Dendritic cell treated with granulocyte-macrophage colony-stimulating factor and Interleukin-4, amounts not matched to agents 40 ng/mL and 50 ng/mL, for 4 days (primary cell): ENCODE results near the gene CCNG2.

ENCODE experiments used
- H3K27ac Mint-ChIP-seq: one replicate; pipeline ENCODE4 v1.8.0; 2022; ENCODE audit warnings: mild to moderate bottlenecking, mixed read lengths
- H3K27me3 Mint-ChIP-seq: one replicate; pipeline ENCODE4 v1.8.0; 2022; ENCODE audit warnings: mild to moderate bottlenecking, mixed read lengths
- H3K36me3 Mint-ChIP-seq: one replicate; pipeline ENCODE4 v1.8.0; 2022; ENCODE audit warnings: low read depth, mixed read lengths
- H3K4me1 Mint-ChIP-seq: one replicate; pipeline ENCODE4 v1.8.0; 2022; ENCODE audit warnings: low read depth, mixed read lengths
- H3K4me3 Mint-ChIP-seq: one replicate; pipeline ENCODE4 v1.8.0; 2022; ENCODE audit warnings: mild to moderate bottlenecking, moderate library complexity, mixed read lengths
- H3K9me3 Mint-ChIP-seq: one replicate; pipeline ENCODE4 v1.8.0; 2022; ENCODE audit warnings: mixed read lengths
- intact Hi-C: fragments of 100-400 bp; cut with micrococcal nuclease; formaldehyde crosslinking; loops from one replicate; pipeline ENCODE4 v1.15.0; 2022

CCNG2 gene

GRCh38 chr4:77156912-77157858, at the start of gene CCNG2:
Gene CCNG2 (plus strand): TSS chr4:77157207. CDS start chr4:77158533, 1,326 bp downstream.
- Mint-ChIP-seq H3K9me3 (no peaks in the 10 kb centered on the region), H3K27me3 (no peaks in the 10 kb centered on the region), H3K4me3 (peak within 1 kb of the TSS; percentile 97)

GRCh38 chr4:77110730-77111129, 46.3 kb upstream of the CCNG2 start:
- Mint-ChIP-seq H3K27me3 (peaks cover 2% of the 10 kb centered on the region), H3K27ac (no peak overlapping the region), H3K9me3 (no peaks in the 10 kb centered on the region), H3K4me1 (no peaks in the 10 kb centered on the region), H3K4me3 (no peak overlapping the region), H3K36me3 (no peaks in the 10 kb centered on the region)
- intact Hi-C loops = no loop called here

More at GRCh38 chr4:77156912-77157858, at the start of gene CCNG2:
- Mint-ChIP-seq H3K4me1 (peaks cover 37% of the 10 kb centered on the region), H3K36me3 (peaks cover 54% of the 10 kb centered on the region), H3K27ac (peak within 1 kb of the TSS; percentile 99)
- intact Hi-C loops = loop anchor here (1.0 to 5.0 kb wide), 3 partner anchors 35 to 81 kb away; no protein-coding TSS in a partner anchor

GRCh38 chr4:77113069-77113468, 43.9 kb upstream of the CCNG2 start:
- no peak overlapping the region for H3K27ac Mint-ChIP-seq
- no peak overlapping the region for H3K4me3 Mint-ChIP-seq
- H3K27me3 Mint-ChIP-seq = no peaks in the 10 kb centered on the region
- no peaks in the 10 kb centered on the region for H3K36me3 Mint-ChIP-seq
- H3K4me1 Mint-ChIP-seq = no peaks in the 10 kb centered on the region
- H3K9me3 Mint-ChIP-seq = peaks cover 10% of the 10 kb centered on the region
- intact Hi-C loops = no loop called here

- intact Hi-C loops = no loop called here
- H3K4me3 Mint-ChIP-seq = no peak overlapping the region
- no peaks in the 10 kb centered on the region for H3K36me3 Mint-ChIP-seq
- no peak overlapping the region for H3K27ac Mint-ChIP-seq
- peaks cover 10% of the 10 kb centered on the region for H3K9me3 Mint-ChIP-seq
- peaks cover 10% of the 10 kb centered on the region for H3K4me1 Mint-ChIP-seq
- no peaks in the 10 kb centered on the region for H3K27me3 Mint-ChIP-seq
Observed at GRCh38 chr4:77117721-77118120, 39.3 kb upstream of the CCNG2 start.

GRCh38 chr4:77120886-77121508, 36.0 kb upstream of the CCNG2 start:
- Mint-ChIP-seq H3K27ac (no peak overlapping the region), H3K4me3 (no peak overlapping the region), H3K9me3 (peaks cover 10% of the 10 kb centered on the region), H3K36me3 (no peaks in the 10 kb centered on the region), H3K27me3 (no peaks in the 10 kb centered on the region), H3K4me1 (peaks cover 39% of the 10 kb centered on the region)
- intact Hi-C loops = loop anchor here (5.0 kb wide), 1 partner anchor 36 kb away; the partner anchor contains the start of gene CCNG2

GRCh38 chr4:77121736-77122240, 35.2 kb upstream of the CCNG2 start:
- H3K4me3 Mint-ChIP-seq = no peak overlapping the region
- H3K9me3 Mint-ChIP-seq = peaks cover 10% of the 10 kb centered on the region
- H3K36me3 Mint-ChIP-seq = no peaks in the 10 kb centered on the region
- H3K4me1 Mint-ChIP-seq = peaks cover 40% of the 10 kb centered on the region
- no peaks in the 10 kb centered on the region for H3K27me3 Mint-ChIP-seq
- no peak overlapping the region for H3K27ac Mint-ChIP-seq
- intact Hi-C loops = loop anchor here (5.0 kb wide), 1 partner anchor 36 kb away; the partner anchor contains the start of gene CCNG2

- H3K4me1 Mint-ChIP-seq = peaks cover 45% of the 10 kb centered on the region
Observed at GRCh38 chr4:77122656-77123055, 34.4 kb upstream of the CCNG2 start.

GRCh38 chr4:77123411-77123810, 33.6 kb upstream of the CCNG2 start:
- intact Hi-C loops = loop anchor here (5.0 kb wide), 1 partner anchor 34 kb away; the partner anchor contains the start of gene CCNG2
- Mint-ChIP-seq H3K4me1 (peaks cover 53% of the 10 kb centered on the region), H3K9me3 (no peaks in the 10 kb centered on the region), H3K27me3 (no peaks in the 10 kb centered on the region), H3K27ac (no peak overlapping the region), H3K36me3 (no peaks in the 10 kb centered on the region), H3K4me3 (no peak overlapping the region)

More at GRCh38 chr4:77122656-77123055, 34.4 kb upstream of the CCNG2 start:
- no peaks in the 10 kb centered on the region for H3K36me3 Mint-ChIP-seq
- intact Hi-C loops = loop anchor here (5.0 kb wide), 1 partner anchor 35 kb away; the partner anchor contains the start of gene CCNG2
- H3K27ac Mint-ChIP-seq = no peak overlapping the region
- no peaks in the 10 kb centered on the region for H3K27me3 Mint-ChIP-seq
- no peak overlapping the region for H3K4me3 Mint-ChIP-seq
- H3K9me3 Mint-ChIP-seq = peaks cover 2% of the 10 kb centered on the region

GRCh38 chr4:77124576-77124975, 32.4 kb upstream of the CCNG2 start:
- Mint-ChIP-seq H3K27me3 (no peaks in the 10 kb centered on the region), H3K4me3 (no peak overlapping the region), H3K9me3 (no peaks in the 10 kb centered on the region), H3K36me3 (no peaks in the 10 kb centered on the region), H3K27ac (no peak overlapping the region), H3K4me1 (peaks cover 53% of the 10 kb centered on the region)
- intact Hi-C loops = loop anchor here (5.0 kb wide), 1 partner anchor 33 kb away; the partner anchor contains the start of gene CCNG2

GRCh38 chr4:77125961-77126360, 31.0 kb upstream of the CCNG2 start:
- Mint-ChIP-seq H3K36me3 (no peaks in the 10 kb centered on the region), H3K27me3 (no peaks in the 10 kb centered on the region), H3K4me1 (peaks cover 53% of the 10 kb centered on the region), H3K9me3 (no peaks in the 10 kb centered on the region), H3K4me3 (no peak overlapping the region), H3K27ac (no peak overlapping the region)
- intact Hi-C loops = no loop called here

- Mint-ChIP-seq H3K4me1 (peaks cover 51% of the 10 kb centered on the region), H3K27me3 (no peaks in the 10 kb centered on the region), H3K36me3 (no peaks in the 10 kb centered on the region), H3K4me3 (no peak overlapping the region), H3K27ac (peak overlapping the region; percentile 79), H3K9me3 (no peaks in the 10 kb centered on the region)
- intact Hi-C loops = no loop called here
Observed at GRCh38 chr4:77126809-77127208, 30.2 kb upstream of the CCNG2 start.

GRCh38 chr4:77127215-77127614, 29.8 kb upstream of the CCNG2 start:
- peaks cover 47% of the 10 kb centered on the region for H3K4me1 Mint-ChIP-seq
- no peaks in the 10 kb centered on the region for H3K27me3 Mint-ChIP-seq
- no peak overlapping the region for H3K4me3 Mint-ChIP-seq
- H3K9me3 Mint-ChIP-seq = no peaks in the 10 kb centered on the region
- H3K27ac Mint-ChIP-seq = peak overlapping the region; percentile 79
- no peaks in the 10 kb centered on the region for H3K36me3 Mint-ChIP-seq
- intact Hi-C loops = no loop called here

- intact Hi-C loops = no loop called here
- H3K4me1 Mint-ChIP-seq = peaks cover 40% of the 10 kb centered on the region
- no peak overlapping the region for H3K4me3 Mint-ChIP-seq
- no peaks in the 10 kb centered on the region for H3K36me3 Mint-ChIP-seq
- no peaks in the 10 kb centered on the region for H3K27me3 Mint-ChIP-seq
- no peaks in the 10 kb centered on the region for H3K9me3 Mint-ChIP-seq
- H3K27ac Mint-ChIP-seq = peak overlapping the region; percentile 79
Observed at GRCh38 chr4:77127837-77128621, 29.0 kb upstream of the CCNG2 start.
